ENCODE data around the gene DNMBP.
"Not testable (repeated sequence)": the region's sequence is repeated elsewhere in the genome, so short reads cannot be mapped to it uniquely, and the experiment has no call there.

Gene DNMBP

DNA sequence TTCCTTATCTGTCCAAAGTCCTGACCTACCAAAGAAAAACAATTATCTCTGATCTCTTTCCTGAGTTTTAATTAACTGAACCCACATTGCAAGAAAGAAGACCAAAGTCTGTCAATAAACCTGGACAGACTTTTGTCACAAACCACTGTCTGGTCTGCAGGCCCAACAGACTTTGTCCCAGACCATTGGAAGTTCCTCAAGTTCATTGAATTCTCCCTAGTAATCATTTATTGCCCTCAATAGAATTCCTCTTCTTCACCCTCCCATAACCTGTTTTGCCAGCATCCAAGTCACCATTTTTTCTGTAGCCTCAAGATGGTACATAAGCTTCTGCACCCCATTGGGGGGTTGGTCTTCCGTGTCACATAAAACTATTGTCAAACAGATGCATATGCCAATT, 3.9 kb upstream of the DNMBP start:
- no peak for DNase-seq

GRCh38 chr10:100011906-100012305, 2.2 kb upstream of the DNMBP start:
- not testable (repeated sequence) for DNase-seq

- DNase-seq, result peak in 2 of 4 experiments; percentile 23 to 58
Observed at GRCh38 chr10:100009283-100009792, 409 bp downstream of the DNMBP start.

DNA sequence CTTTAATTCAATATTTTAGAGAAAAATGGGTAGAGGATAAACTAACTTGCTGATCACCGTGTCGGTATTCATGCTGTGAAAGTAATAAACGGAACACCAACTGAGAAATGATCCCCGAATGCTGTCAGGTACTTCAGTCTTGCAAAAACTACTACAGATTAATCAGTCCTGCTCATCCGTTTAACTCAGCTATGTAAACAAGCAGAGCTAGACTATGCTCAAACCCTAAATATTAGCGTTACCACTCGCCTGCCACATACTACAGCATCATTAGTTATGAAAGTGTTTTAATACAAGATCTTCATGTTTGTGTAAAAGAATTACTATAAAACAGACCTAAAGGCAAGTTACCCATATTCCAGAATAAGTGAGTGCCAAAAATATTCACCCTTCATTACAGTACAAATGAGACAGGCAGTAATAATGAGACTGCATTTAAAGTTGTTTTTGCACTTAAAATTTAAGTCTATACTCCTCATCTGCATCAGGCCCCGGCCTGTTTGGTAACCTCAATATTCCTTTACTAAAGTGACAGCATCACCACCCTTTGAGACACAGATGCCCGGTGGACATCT, 952 bp downstream of the DNMBP start:
- DNase-seq, result no peak

- DNase-seq, result no peak
Observed at GRCh38 chr10:100008142-100008522, 1.6 kb downstream of the DNMBP start.

GRCh38 chr10:100007231-100008141, 2.3 kb downstream of the DNMBP start:
- no peak for DNase-seq

DNA sequence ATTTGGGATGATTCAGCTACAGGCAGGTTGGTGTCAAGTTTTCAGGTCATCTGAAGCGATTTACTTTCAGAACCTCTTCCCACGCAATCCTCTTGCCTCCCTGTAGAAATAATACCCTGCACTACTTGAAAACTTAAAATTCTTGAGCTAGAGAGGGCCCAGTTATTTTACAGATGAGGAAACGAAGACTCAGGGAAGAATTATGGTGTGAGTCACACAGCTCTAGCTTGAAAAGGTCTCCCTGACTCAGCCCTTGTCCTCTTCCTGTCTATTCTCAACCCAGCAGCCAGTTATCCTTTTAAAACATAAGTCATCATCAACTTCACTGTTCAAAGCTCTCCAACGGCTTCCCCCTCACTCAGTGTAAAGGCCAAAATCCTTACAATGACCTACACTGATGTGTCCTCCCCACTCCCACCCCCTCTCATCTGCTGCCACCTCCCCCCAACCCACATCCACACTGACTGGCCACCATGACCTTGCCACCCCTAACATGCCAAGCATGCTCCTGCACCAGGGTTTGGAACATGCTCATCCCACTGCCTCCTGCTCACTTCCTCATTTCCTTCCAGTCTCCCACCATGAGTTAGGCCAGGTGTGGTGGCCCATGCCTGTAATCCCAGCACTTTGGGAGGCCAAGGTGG, 3.4 kb downstream of the DNMBP start:
- DNase-seq, result no peak

DNA sequence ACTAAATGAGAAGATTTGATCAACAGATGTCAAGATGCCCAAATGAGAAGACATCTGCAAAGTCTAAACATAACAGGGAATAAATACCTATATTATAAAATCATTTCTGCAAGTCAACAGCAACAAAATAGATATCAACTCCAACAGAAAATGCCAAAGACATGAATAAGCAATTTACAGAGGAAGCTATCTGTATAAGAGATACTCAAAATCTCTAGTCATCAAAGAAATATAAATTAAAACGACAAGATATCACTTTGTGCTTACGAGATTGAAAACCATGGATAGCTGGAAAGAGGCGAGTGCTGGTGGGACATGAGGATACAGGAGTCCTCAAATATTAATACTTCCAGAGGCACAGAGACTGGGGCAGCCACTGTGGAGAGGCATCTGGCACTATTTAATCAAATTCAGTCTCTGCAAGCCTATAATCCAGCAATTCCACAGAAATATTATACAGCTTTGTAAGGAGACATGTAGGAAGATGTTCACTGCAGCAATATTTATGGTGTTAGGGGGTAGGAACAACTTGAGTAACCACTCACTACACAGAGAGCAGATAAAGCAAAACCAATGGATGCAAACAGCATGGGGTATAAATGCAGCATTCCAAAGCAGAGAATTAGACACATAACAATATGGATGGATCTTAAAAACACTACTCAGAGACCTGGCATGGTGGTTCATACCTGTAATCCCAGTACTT, 4.8 kb downstream of the DNMBP start:
- DNase-seq, result no peak

GRCh38 chr10:100000109-100000644, 9.6 kb downstream of the DNMBP start:
- DNase-seq, result no peak

DNA sequence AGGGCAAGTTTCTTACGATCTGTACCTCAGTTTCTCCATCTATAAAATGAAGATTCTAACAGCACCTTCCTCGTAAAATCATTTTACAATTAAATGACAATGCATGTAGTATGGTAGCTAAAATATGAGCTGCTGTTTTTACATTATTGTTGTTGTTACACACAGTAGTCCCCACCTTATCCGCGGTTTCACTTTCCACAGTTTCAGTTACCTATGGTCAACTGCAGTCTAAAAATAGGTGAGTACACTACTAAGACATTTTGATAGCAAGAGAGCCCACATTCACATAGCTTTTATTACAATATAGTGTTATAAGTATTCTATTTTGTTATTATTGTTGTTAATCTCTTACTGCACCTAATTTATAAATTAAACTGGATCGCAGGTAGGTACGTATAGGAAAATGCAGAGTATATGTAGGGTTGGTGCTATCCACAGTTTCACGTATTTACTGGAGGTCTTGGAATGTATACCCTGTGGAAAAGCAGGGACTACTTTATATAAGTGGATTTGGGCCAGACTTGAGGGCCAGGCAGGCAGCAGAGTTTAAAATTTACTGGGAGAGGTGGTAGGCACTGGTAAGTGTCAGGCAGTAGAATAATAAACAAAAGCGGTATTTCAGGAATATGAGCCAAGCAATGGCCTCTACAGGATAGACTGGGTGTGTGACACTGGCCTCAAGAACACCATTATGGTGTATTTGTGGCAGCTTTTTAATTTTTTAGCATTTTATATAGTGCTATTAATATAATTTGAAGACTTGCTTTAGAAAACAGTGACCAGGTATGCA, 10.2 kb downstream of the DNMBP start:
- DNase-seq, result no peak

- DNase-seq, result no peak
Observed at GRCh38 chr10:99998889-99999288, 10.9 kb downstream of the DNMBP start.

DNA sequence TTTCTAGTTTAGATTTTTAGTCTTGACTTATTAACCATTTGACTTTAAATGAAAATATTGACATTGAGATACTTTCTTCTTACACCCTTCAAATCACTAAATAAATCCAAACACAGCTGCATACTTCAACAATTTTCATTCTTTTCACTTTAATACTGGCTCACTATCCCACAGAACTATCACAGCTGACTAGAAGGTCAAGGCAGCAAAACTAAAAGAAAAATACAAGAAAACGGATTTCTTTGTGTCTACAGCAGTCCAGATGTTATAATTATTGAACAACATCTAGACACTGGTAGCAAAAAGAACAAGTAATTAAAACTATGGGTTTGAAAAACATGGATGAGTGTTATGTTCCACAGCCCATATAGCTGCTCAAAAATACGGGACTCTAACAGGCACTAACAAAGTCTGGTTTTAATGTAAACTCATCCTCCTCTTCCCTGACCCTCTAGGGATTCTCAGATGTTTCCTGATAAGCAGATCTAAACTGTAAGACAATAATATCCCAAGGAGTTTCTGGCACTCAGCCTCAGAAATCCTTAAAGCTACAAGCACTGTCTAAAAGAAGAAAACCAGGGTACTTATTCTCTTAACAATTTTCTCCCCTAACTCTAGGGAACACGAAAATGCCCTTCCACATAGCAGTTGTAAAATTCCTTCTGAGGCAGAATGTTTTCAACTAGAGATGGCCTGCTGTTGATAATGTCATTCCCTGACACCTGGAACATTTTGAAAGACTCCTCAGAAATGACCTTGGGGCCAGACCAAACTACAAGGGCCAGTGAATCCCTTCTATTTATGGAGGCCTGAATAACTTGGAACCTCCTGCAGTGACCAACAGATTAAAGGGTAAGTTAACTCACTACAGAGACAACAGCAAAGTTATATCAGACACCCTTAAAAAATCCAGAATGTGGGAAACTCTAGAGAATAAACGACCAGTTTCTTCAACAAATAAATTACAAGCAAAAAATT, 12.8 kb downstream of the DNMBP start:
- no peak for DNase-seq

DNA sequence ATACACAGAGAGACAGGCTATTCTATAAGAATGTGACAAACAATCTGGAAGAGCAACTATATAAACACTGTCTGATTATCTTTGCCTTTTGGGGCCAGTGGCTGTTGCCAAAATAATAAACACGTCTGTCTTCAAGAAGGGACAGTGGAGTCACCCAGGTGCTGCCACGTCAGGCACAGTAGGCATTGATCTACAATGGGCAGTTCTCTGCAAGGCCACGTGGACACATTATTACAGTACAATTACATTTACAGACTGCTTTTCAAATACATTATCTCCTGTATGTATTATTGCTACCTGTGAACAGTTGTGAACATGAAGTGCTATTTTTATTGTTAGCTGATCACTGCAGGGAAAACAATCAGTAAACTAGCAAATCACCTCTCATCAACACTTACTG, 14.0 kb downstream of the DNMBP start:
- no peak for DNase-seq

- no peak for DNase-seq
Observed at GRCh38 chr10:99995269-99995668, 14.5 kb downstream of the DNMBP start.

- DNase-seq, result no peak
Observed at GRCh38 chr10:99994801-99995200, 14.9 kb downstream of the DNMBP start.

- DNase-seq, result peak in 2 of 4 experiments; percentile 6 to 34
Observed at GRCh38 chr10:99993701-99994689, 15.8 kb downstream of the DNMBP start.

DNA sequence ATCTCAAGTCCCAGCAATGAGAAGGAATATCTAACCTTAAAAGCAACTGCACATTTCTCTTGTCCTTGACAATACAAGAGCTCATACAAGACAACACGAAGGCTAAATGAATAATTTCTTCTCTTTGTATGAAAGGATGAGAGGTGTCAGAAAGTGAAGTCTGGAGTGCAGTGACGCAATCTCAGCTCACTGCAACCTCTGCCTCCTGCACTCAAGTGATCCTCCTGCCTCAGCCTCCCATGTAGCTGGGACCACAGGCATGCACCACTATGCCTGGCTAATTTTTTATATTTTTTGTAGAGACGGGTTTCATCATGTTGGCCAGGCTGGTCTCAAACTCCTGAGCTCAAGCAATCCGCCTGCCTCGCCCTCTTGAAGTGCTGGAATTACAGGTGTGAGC, 24.1 kb downstream of the DNMBP start:
- not testable (repeated sequence) for DNase-seq

- DNase-seq, result no peak
Observed at GRCh38 chr10:99984211-99985034, 25.3 kb downstream of the DNMBP start.

All from activated naive CD4-positive, alpha-beta T cell (primary cell).